Measurements from ENCODE around the gene ENPP6. TPM values are rescaled to one million over a fixed set of nuclear protein-coding genes. Genes with fewer than 3 reads are reported as not detected.

Gene ENPP6
- polyA plus RNA-seq, 4 donors, result 0.27 to 4.7 (median 0.34) TPM; not detected in 1

DNA sequence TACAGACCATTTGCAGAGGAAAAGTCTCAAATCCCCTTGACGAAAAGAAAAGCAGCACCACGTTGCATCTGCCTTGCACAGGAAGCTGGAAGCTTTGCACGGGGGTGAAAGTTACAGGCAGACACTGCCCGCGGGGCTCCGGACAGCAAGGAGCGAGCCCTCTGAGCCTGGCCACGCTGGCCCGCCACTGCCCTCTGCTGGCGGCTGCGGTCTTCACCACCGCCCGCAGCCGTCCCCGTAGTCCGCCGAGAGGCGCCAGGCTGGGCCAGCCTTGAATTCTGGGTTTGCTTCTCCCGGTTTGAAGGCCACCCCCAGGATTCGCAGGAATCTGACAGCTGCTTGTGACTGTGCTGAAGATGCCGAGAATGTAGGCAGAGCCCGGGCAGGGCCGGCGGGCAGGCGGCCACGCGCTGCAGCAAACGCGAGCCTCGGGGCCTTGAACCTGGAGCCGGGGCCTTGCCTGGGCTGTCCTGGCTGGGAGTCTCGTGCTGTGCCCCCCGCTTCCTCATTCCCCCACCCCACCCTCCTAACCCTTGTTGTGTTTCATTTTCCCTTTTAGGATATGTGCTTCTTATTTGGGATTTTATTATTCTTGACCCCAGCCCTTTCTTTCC is 49.2 kb downstream of the ENPP6 start:
- Histone ChIP-seq H3K27me3 (ENCODE audit: control insufficient read depth in 3 of 3, insufficient read depth in 3 of 3, low read length in 3 of 3) (peaks cover 0 to 37% (median 2%) of the 10 kb centered on the region in 3 donors), H3K36me3 (ENCODE audit: control insufficient read depth in 3 of 3, insufficient read depth in 2 of 3, low read depth in 1 of 3, low read length in 3 of 3) (no peaks in the 10 kb centered on the region), H3K9me3 (ENCODE audit: control insufficient read depth in 2 of 2, insufficient read depth in 1 of 2, low read depth in 1 of 2, low read length in 1 of 2) (no peaks in the 10 kb centered on the region), H3K4me1 (ENCODE audit: control insufficient read depth in 3 of 3, insufficient read depth in 2 of 3, low read depth in 1 of 3, low read length in 2 of 3) (peaks cover 0 to 3% (median 0%) of the 10 kb centered on the region in 3 donors), H3K4me3 (ENCODE audit: low read depth in 1 of 3, low read length in 3 of 3) (no peak overlapping the region), H3K27ac (ENCODE audit: low read depth in 1 of 3, low read length in 2 of 3) (no peak overlapping the region)
- DNase-seq (peak; percentile 51 to 76), FAIRE-seq (no peak)
- 20 to 22% (median 20%) methylated on average over 30 to 33 of the region's 33 CpGs for WGBS, 3 donors

DNA sequence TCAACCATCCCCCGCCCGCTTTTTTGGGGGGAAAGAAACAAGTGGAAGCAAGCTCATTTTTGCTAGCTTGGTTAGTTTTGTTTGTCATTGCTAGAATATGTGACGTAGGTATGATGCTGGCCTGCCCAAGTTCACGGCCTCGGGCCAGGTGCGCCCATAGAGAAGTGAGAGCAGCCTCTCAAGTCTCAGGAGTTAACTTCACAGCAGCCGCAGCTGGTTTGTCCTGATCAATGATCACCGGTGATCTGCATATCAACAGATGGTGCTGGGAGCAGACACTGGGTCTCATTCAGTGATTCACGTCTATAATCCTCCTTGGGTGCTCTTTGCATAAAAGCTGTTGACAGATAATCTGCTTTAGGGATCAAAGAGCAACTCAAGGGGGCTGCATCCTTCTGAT is 50.1 kb downstream of the ENPP6 start:
- no peak for FAIRE-seq

DNA sequence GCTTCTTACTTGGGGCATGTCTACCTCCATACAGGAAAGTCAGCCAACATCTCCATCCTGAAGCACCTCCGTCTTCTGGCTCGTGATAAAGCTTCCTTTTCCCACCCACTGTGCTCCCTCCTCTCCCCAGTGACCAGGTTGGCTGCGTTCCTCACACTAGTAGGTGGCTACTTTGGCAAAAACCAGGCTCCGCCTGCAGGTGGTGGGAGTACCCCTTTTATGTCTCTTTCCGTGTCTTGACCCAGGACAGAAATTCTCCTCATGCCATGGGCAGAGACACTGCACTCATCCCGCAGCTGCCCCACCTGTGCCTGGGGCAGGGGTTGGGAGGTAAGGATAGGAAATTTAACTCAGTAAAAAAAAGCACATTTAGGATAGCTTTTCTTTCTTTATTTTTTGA is 50.9 kb downstream of the ENPP6 start:
- no peak for DNase-seq
- FAIRE-seq, result no peak

More for the DNA sequence above, 50.1 kb downstream of the ENPP6 start:
- Histone ChIP-seq H3K9me3 (ENCODE audit: control insufficient read depth in 2 of 2, insufficient read depth in 1 of 2, low read depth in 1 of 2, low read length in 1 of 2) (no peaks in the 10 kb centered on the region), H3K4me3 (ENCODE audit: low read depth in 1 of 3, low read length in 3 of 3) (no peak overlapping the region), H3K36me3 (ENCODE audit: control insufficient read depth in 3 of 3, insufficient read depth in 2 of 3, low read depth in 1 of 3, low read length in 3 of 3) (no peaks in the 10 kb centered on the region), H3K27ac (ENCODE audit: low read depth in 1 of 3, low read length in 2 of 3) (no peak overlapping the region), H3K4me1 (ENCODE audit: control insufficient read depth in 3 of 3, insufficient read depth in 2 of 3, low read depth in 1 of 3, low read length in 2 of 3) (peaks cover 0 to 3% (median 0%) of the 10 kb centered on the region in 3 donors), H3K27me3 (ENCODE audit: control insufficient read depth in 3 of 3, insufficient read depth in 3 of 3, low read length in 3 of 3) (peaks cover 0 to 37% (median 2%) of the 10 kb centered on the region in 3 donors)
- DNase-seq, result peak in 1 of 2 donors; percentile 6
- WGBS, 3 donors, result 36 to 63% (median 44%) methylated on average over 9 of the region's 9 CpGs

DNA sequence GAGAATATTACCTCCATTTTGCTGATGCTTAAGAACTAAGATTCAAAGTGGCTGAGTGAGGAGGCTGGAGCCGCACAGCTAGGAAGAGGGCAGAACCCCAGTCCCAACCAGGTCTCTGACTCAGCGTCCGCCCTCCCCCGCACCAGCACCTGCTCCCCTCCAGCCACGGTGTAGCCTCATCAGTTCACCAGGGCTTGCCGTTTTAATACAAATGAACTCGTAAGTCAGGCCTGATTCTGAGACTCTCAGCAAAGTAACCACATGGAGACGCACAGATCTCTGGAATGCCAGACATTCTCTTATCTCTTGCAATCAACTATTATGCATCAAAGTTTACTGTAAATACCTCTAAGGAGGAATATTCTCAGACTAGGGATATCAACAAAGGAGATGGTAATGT is 52.4 kb downstream of the ENPP6 start:
- H3K36me3 ChIP-seq (ENCODE audit: control insufficient read depth in 3 of 3, insufficient read depth in 2 of 3, low read depth in 1 of 3, low read length in 3 of 3), result no peaks in the 10 kb centered on the region
- H3K27ac ChIP-seq (ENCODE audit: low read depth in 1 of 3, low read length in 2 of 3), result no peak overlapping the region
- no peak overlapping the region for H3K4me3 ChIP-seq (ENCODE audit: low read depth in 1 of 3, low read length in 3 of 3)
- 55 to 65% (median 64%) methylated on average over 8 of the region's 8 CpGs for WGBS, 3 donors
- no peaks in the 10 kb centered on the region for H3K9me3 ChIP-seq (ENCODE audit: control insufficient read depth in 2 of 2, insufficient read depth in 1 of 2, low read depth in 1 of 2, low read length in 1 of 2)
- H3K27me3 ChIP-seq (ENCODE audit: control insufficient read depth in 3 of 3, insufficient read depth in 3 of 3, low read length in 3 of 3), result peaks cover 0 to 41% (median 2%) of the 10 kb centered on the region in 3 donors
- DNase-seq (no peak), FAIRE-seq (no peak)
- H3K4me1 ChIP-seq (ENCODE audit: control insufficient read depth in 3 of 3, insufficient read depth in 2 of 3, low read depth in 1 of 3, low read length in 2 of 3), result peaks cover 0 to 3% (median 0%) of the 10 kb centered on the region in 3 donors

More for the DNA sequence above, 50.9 kb downstream of the ENPP6 start:
- Histone ChIP-seq H3K9me3 (ENCODE audit: control insufficient read depth in 2 of 2, insufficient read depth in 1 of 2, low read depth in 1 of 2, low read length in 1 of 2) (no peaks in the 10 kb centered on the region), H3K36me3 (ENCODE audit: control insufficient read depth in 3 of 3, insufficient read depth in 2 of 3, low read depth in 1 of 3, low read length in 3 of 3) (no peaks in the 10 kb centered on the region), H3K27ac (ENCODE audit: low read depth in 1 of 3, low read length in 2 of 3) (no peak overlapping the region), H3K4me3 (ENCODE audit: low read depth in 1 of 3, low read length in 3 of 3) (no peak overlapping the region), H3K4me1 (ENCODE audit: control insufficient read depth in 3 of 3, insufficient read depth in 2 of 3, low read depth in 1 of 3, low read length in 2 of 3) (peaks cover 0 to 3% (median 0%) of the 10 kb centered on the region in 3 donors), H3K27me3 (ENCODE audit: control insufficient read depth in 3 of 3, insufficient read depth in 3 of 3, low read length in 3 of 3) (peaks cover 0 to 41% (median 2%) of the 10 kb centered on the region in 3 donors)
- WGBS, 3 donors, result 60 to 73% (median 61%) methylated on average over 6 of the region's 6 CpGs

DNA sequence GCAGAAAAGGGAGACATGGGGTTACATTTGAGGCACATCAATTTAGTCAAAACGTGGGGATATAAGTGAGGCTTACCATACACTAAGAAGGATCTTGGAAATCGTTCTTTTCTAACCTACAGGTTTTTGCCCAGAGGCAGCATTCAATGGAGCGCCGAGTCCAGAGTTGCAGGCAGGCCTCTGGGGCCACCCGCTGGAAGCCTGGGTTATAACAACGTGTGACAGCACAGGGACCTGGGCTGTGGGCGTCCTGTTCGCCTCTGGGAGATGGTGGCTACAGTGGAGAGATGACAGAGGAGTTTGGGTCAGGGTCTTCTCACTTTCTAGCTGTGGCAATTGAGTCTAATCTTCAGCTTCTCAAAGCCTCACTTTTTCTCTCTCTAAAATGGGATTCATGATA is 53.9 kb downstream of the ENPP6 start:
- Histone ChIP-seq H3K36me3 (ENCODE audit: control insufficient read depth in 3 of 3, insufficient read depth in 2 of 3, low read depth in 1 of 3, low read length in 3 of 3) (no peaks in the 10 kb centered on the region), H3K27me3 (ENCODE audit: control insufficient read depth in 3 of 3, insufficient read depth in 3 of 3, low read length in 3 of 3) (peaks cover 0 to 41% (median 2%) of the 10 kb centered on the region in 3 donors), H3K4me1 (ENCODE audit: control insufficient read depth in 3 of 3, insufficient read depth in 2 of 3, low read depth in 1 of 3, low read length in 2 of 3) (peaks cover 0 to 3% (median 0%) of the 10 kb centered on the region in 3 donors), H3K4me3 (ENCODE audit: low read depth in 1 of 3, low read length in 3 of 3) (no peak overlapping the region), H3K27ac (ENCODE audit: low read depth in 1 of 3, low read length in 2 of 3) (no peak overlapping the region), H3K9me3 (ENCODE audit: control insufficient read depth in 2 of 2, insufficient read depth in 1 of 2, low read depth in 1 of 2, low read length in 1 of 2) (no peaks in the 10 kb centered on the region)
- 10 to 25% (median 15%) methylated on average over 8 of the region's 8 CpGs for WGBS, 3 donors
- DNase-seq, result peak; percentile 47 to 64
- FAIRE-seq, result no peak

DNA sequence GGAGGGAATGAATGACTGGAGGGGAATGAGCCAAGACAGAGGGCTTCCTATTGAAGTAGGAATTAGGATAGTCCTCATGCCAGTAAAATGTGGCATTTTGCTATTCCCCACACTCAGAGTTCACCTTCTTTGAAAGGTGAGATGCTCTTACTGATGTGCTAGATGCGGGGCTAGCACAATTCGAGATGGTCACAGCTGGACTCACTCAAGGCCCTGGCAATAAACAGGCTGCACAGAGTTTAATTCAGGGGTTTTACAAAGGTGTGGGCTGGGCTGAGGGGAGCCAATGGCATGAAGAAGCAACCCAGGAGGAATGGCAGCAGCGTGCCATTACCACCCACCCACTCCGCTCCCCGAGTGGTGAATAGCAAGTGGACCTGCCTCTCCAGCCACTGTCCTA is 55.1 kb downstream of the ENPP6 start:
- 82 to 89% (median 88%) methylated on average over 5 of the region's 5 CpGs for WGBS, 3 donors
- FAIRE-seq, result no peak
- Histone ChIP-seq H3K27me3 (ENCODE audit: control insufficient read depth in 3 of 3, insufficient read depth in 3 of 3, low read length in 3 of 3) (peaks cover 0 to 37% (median 2%) of the 10 kb centered on the region in 3 donors), H3K27ac (ENCODE audit: low read depth in 1 of 3, low read length in 2 of 3) (no peak overlapping the region), H3K36me3 (ENCODE audit: control insufficient read depth in 3 of 3, insufficient read depth in 2 of 3, low read depth in 1 of 3, low read length in 3 of 3) (no peaks in the 10 kb centered on the region), H3K9me3 (ENCODE audit: control insufficient read depth in 2 of 2, insufficient read depth in 1 of 2, low read depth in 1 of 2, low read length in 1 of 2) (no peaks in the 10 kb centered on the region), H3K4me1 (ENCODE audit: control insufficient read depth in 3 of 3, insufficient read depth in 2 of 3, low read depth in 1 of 3, low read length in 2 of 3) (no peaks in the 10 kb centered on the region), H3K4me3 (ENCODE audit: low read depth in 1 of 3, low read length in 3 of 3) (no peak overlapping the region)
- no peak for DNase-seq

DNA sequence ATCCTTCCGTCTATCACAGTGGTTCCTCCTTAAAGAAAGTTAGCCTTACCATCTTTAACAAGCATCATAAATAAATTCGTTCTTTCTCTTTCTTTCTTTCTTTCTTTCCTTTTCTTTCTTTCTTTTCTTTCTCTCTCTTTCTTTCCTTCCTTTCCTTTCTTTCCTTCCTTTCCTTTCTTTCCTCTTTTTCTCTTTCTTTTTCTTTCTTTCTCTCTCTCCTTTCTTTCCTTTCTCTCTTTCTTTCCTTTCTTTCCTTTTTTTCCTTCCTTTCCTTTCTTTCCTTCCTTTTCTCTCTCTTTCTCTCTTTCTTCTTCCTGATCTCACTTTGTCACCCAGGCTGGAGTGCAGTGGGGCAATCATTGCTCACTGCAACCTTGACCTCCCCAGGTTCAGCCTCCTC is 60.4 kb downstream of the ENPP6 start:
- H3K4me3 ChIP-seq (ENCODE audit: low read depth in 1 of 3, low read length in 3 of 3), result no peak overlapping the region
- 64 to 87% (median 86%) methylated on average over 2 of the region's 2 CpGs for WGBS, 3 donors
- no peak overlapping the region for H3K27ac ChIP-seq (ENCODE audit: low read depth in 1 of 3, low read length in 2 of 3)
- DNase-seq (no peak), FAIRE-seq (no peak)
- no peaks in the 10 kb centered on the region for H3K9me3 ChIP-seq (ENCODE audit: control insufficient read depth in 2 of 2, insufficient read depth in 1 of 2, low read depth in 1 of 2, low read length in 1 of 2)
- no peaks in the 10 kb centered on the region for H3K4me1 ChIP-seq (ENCODE audit: control insufficient read depth in 3 of 3, insufficient read depth in 2 of 3, low read depth in 1 of 3, low read length in 2 of 3)
- H3K36me3 ChIP-seq (ENCODE audit: control insufficient read depth in 3 of 3, insufficient read depth in 2 of 3, low read depth in 1 of 3, low read length in 3 of 3), result no peaks in the 10 kb centered on the region
- peaks cover 0 to 11% (median 0%) of the 10 kb centered on the region in 3 donors for H3K27me3 ChIP-seq (ENCODE audit: control insufficient read depth in 3 of 3, insufficient read depth in 3 of 3, low read length in 3 of 3)

DNA sequence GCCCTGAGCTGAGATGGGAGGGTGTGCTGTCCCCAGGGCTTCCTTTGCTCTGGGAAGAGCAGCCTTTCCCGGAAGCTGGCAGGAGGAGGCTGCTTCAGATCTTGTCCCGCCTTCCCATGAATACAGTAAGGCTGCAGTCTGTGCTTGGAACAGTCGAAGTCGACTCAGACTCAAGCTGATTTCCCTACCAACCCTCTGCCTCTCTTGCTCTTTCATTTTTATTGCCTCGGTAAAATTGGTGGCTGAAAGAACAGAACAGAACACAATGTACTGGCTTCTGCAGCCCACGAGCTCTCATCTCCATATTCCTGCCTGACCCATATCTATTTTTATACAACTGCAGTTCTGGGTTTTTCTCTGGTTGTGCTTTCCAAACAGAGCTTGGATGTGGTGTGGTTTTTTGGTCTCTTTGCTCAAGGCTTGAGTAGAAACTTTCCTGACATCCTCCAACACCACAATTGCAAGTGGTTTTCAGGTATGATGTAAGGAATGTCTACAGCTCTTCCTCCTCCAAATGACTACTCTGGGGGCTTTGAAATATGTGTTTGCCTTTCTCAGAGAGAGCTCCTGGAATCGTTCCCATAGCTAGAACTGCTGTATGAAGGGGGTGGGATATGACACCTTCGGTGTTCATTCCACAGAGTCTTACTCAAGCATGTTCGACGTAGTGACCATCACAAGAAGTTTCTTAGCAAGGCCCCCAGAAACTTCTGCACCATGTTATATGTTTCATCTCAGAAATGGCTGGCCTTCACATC is 61.3 kb downstream of the ENPP6 start:
- DNase-seq (no peak), FAIRE-seq (no peak)
- no peak overlapping the region for H3K27ac ChIP-seq (ENCODE audit: low read depth in 1 of 3, low read length in 2 of 3)
- H3K36me3 ChIP-seq (ENCODE audit: control insufficient read depth in 3 of 3, insufficient read depth in 2 of 3, low read depth in 1 of 3, low read length in 3 of 3), result no peaks in the 10 kb centered on the region
- 71 to 82% (median 74%) methylated on average over 10 of the region's 10 CpGs for WGBS, 3 donors
- no peaks in the 10 kb centered on the region for H3K4me1 ChIP-seq (ENCODE audit: control insufficient read depth in 3 of 3, insufficient read depth in 2 of 3, low read depth in 1 of 3, low read length in 2 of 3)
- peaks cover 0 to 7% (median 0%) of the 10 kb centered on the region in 3 donors for H3K27me3 ChIP-seq (ENCODE audit: control insufficient read depth in 3 of 3, insufficient read depth in 3 of 3, low read length in 3 of 3)
- H3K4me3 ChIP-seq (ENCODE audit: low read depth in 1 of 3, low read length in 3 of 3), result no peak overlapping the region
- no peaks in the 10 kb centered on the region for H3K9me3 ChIP-seq (ENCODE audit: control insufficient read depth in 2 of 2, insufficient read depth in 1 of 2, low read depth in 1 of 2, low read length in 1 of 2)
